Measurements from ENCODE around the gene PPFIBP1. TPM values are rescaled to one million over a fixed set of nuclear protein-coding genes. Genes with fewer than 3 reads are reported as not detected.
A peak's percentile ranks its signal among the peaks of the same experiment; 100 is the strongest.

Gene PPFIBP1
- 100 to 1,000 TPM in 1 of 4 donors, 10 to 100 TPM in 3; 48.6 to 148 (median 74.8) TPM for total RNA-seq

GRCh38 chr12:27523642-27524493, at the start of gene PPFIBP1:
PPFIBP1 (plus strand) TSS chr12:27524206; CDS start chr12:27633397, 109,191 bp downstream.
- peak within 1 kb of the TSS; percentile 93 for H3K27ac ChIP-seq
- peak within 1 kb of the TSS; percentile 75 for H3K4me3 ChIP-seq
- WGBS: under 1% methylated on average over 37 of the region's 41 CpGs
- H3K9me3 ChIP-seq: no peaks in the 10 kb centered on the region
- TF ChIP-seq EP300 (IDR thresholded peaks at IDR 0.05) (no peak), CTCF (IDR thresholded peaks at IDR 0.05) (peak in 1 of 2 donors; percentile 43), POLR2A (IDR thresholded peaks at IDR 0.05) (peak in 1 of 2 donors; percentile 62), POLR2AphosphoS5 (IDR thresholded peaks at IDR 0.05) (peak in 2 of 3 donors; percentile 70 to 74)
- H3K4me1 ChIP-seq: peaks cover 17% of the 10 kb centered on the region
- H3K36me3 ChIP-seq: no peaks in the 10 kb centered on the region
- DNase-seq (ENCODE audit: low spot score in 2 of 2): peak; percentile 98 to 100
- H3K27me3 ChIP-seq: no peaks in the 10 kb centered on the region

- no peaks in the 10 kb centered on the region for H3K4me1 ChIP-seq
- no peaks in the 10 kb centered on the region for H3K36me3 ChIP-seq
- no peak overlapping the region for H3K4me3 ChIP-seq
- no peak overlapping the region for H3K27ac ChIP-seq
- peaks cover 4% of the 10 kb centered on the region for H3K9me3 ChIP-seq
- H3K27me3 ChIP-seq: no peaks in the 10 kb centered on the region
- WGBS: 38% methylated on average over 3 of the region's 3 CpGs
- TF ChIP-seq POLR2A (IDR thresholded peaks at IDR 0.05) (no peak), CTCF (IDR thresholded peaks at IDR 0.05) (no peak), POLR2AphosphoS5 (IDR thresholded peaks at IDR 0.05) (no peak), EP300 (IDR thresholded peaks at IDR 0.05) (no peak)
- no peak for DNase-seq (ENCODE audit: low spot score in 2 of 2)
Measured at GRCh38 chr12:27474344-27474743, 49.7 kb upstream of the PPFIBP1 start.

- Histone ChIP-seq H3K9me3 (peaks cover 4% of the 10 kb centered on the region), H3K4me3 (no peak overlapping the region), H3K27ac (no peak overlapping the region), H3K27me3 (no peaks in the 10 kb centered on the region), H3K4me1 (no peaks in the 10 kb centered on the region), H3K36me3 (no peaks in the 10 kb centered on the region)
- no peak for DNase-seq (ENCODE audit: low spot score in 2 of 2)
- TF ChIP-seq POLR2A (IDR thresholded peaks at IDR 0.05) (no peak), EP300 (IDR thresholded peaks at IDR 0.05) (no peak), POLR2AphosphoS5 (IDR thresholded peaks at IDR 0.05) (no peak), CTCF (IDR thresholded peaks at IDR 0.05) (no peak)
Measured at GRCh38 chr12:27477049-27477448, 47.0 kb upstream of the PPFIBP1 start.

- no peaks in the 10 kb centered on the region for H3K36me3 ChIP-seq
- H3K4me3 ChIP-seq: no peak overlapping the region
- peaks cover 4% of the 10 kb centered on the region for H3K9me3 ChIP-seq
- no peak for TF ChIP-seq POLR2A (IDR thresholded peaks at IDR 0.05)
- TF ChIP-seq CTCF (IDR thresholded peaks at IDR 0.05): no peak
- no peak for TF ChIP-seq POLR2AphosphoS5 (IDR thresholded peaks at IDR 0.05)
- TF ChIP-seq EP300 (IDR thresholded peaks at IDR 0.05): no peak
- H3K4me1 ChIP-seq: no peaks in the 10 kb centered on the region
- no peaks in the 10 kb centered on the region for H3K27me3 ChIP-seq
- no peak for DNase-seq (ENCODE audit: low spot score in 2 of 2)
- no peak overlapping the region for H3K27ac ChIP-seq
Measured at GRCh38 chr12:27478949-27479348, 45.1 kb upstream of the PPFIBP1 start.

GRCh38 chr12:27480016-27480415, 44.0 kb upstream of the PPFIBP1 start:
- H3K9me3 ChIP-seq: peaks cover 4% of the 10 kb centered on the region
- DNase-seq (ENCODE audit: low spot score in 2 of 2): no peak
- no peak overlapping the region for H3K27ac ChIP-seq
- WGBS: 67% methylated on average over 1 of the region's 1 CpG
- TF ChIP-seq POLR2AphosphoS5 (IDR thresholded peaks at IDR 0.05): no peak
- TF ChIP-seq POLR2A (IDR thresholded peaks at IDR 0.05): no peak
- TF ChIP-seq EP300 (IDR thresholded peaks at IDR 0.05): no peak
- no peak for TF ChIP-seq CTCF (IDR thresholded peaks at IDR 0.05)
- H3K27me3 ChIP-seq: no peaks in the 10 kb centered on the region
- H3K36me3 ChIP-seq: no peaks in the 10 kb centered on the region
- H3K4me1 ChIP-seq: no peaks in the 10 kb centered on the region
- H3K4me3 ChIP-seq: no peak overlapping the region

Data from suprapubic skin (tissue), 4 donors.